GM12864 (cell line): ENCODE measurements around the gene KSR1.

ENCODE experiments used
- DNase-seq: peaks from one replicate; pipeline ENCODE4 v3.0.0-alpha.2; 2011; ENCODE audit warnings: low read depth
- H3K4me3 ChIP-seq: 2 replicates; pipeline ENCODE4 v1.5.1; 2011; ENCODE audit warnings: mild to moderate bottlenecking, low read depth, low read length, control low read depth
- CTCF ChIP-seq: IDR thresholded peaks from 2 replicates; pipeline ENCODE4 v1.5.1; 2011; ENCODE audit warnings: low read depth, mild to moderate bottlenecking, moderate library complexity, low read length, control low read depth, inconsistent platforms; ENCODE audit errors: missing control alignments

The KSR1 gene

GRCh38 chr17:27575096-27575911 is 119.1 kb downstream of the KSR1 start:
- TF ChIP-seq CTCF: no peak
- no peak for DNase-seq
- H3K4me3 ChIP-seq: no peak overlapping the region

- DNase-seq: no peak
- H3K4me3 ChIP-seq: no peak overlapping the region
- TF ChIP-seq CTCF: no peak
These were observed 119.6 kb downstream of the KSR1 start for GRCh38 chr17:27575912-27576252.

GRCh38 chr17:27576477-27577083 is 120.3 kb downstream of the KSR1 start:
- TF ChIP-seq CTCF: no peak
- no peak for DNase-seq
- no peak overlapping the region for H3K4me3 ChIP-seq

GRCh38 chr17:27577121-27577761 is 121.0 kb downstream of the KSR1 start:
- no peak overlapping the region for H3K4me3 ChIP-seq
- no peak for DNase-seq
- no peak for TF ChIP-seq CTCF

GRCh38 chr17:27577884-27578717 is 121.9 kb downstream of the KSR1 start:
- DNase-seq: no peak
- TF ChIP-seq CTCF: no peak
- H3K4me3 ChIP-seq: no peak overlapping the region

GRCh38 chr17:27578718-27579085 is 122.5 kb downstream of the KSR1 start:
- H3K4me3 ChIP-seq: no peak overlapping the region
- DNase-seq: peak; percentile 56
- TF ChIP-seq CTCF: no peak
